Activated effector memory CD4-positive, alpha-beta T cell treated with Interleukin-2 at 50 U/mL for 16 hours (primary cell): ENCODE data around the gene ANKS6.
A peak's percentile ranks its signal among the peaks of the same experiment; 100 is the strongest.

Source experiments
- DNase-seq: peaks from one replicate; pipeline ENCODE4 v3.0.0-alpha.2; 2020

The ANKS6 gene

GRCh38 chr9:98811051-98811650 is 14.8 kb upstream of the ANKS6 start:
- no peak for DNase-seq

DNA sequence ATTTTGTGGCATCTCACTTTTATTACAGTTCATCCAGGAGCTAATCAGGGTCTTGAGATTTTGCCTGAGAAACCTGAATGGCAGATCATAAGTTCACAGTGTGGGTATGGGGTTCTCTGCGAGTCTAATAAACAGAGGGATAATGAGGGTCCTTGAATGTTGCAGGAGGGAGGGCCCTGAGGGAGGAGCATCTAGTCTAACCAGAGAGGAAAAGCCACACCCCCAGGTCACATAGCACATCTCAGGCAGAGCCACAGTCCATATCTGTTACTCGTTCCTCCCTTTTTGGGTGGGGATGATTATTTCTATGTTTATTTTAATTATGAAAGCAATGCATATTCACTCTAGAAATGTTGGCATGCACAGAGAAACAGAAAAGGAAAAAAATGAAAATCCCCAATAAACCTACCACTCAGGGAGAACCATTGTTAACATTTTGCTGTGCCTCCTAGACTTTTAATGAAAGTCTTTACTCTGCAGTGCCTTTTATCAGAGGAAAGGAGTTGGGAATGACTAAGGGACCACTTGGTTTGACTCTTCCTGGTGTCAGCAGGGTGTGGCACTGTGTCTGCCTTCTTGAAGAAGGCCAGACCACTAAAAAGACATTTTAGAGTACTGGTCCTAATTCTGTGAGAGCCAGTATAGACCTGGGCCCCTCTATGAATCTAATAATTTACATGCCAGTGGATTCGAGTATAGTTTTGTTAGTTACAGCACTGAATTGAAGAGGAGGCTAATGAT is 13.9 kb upstream of the ANKS6 start:
- no peak for DNase-seq

DNA sequence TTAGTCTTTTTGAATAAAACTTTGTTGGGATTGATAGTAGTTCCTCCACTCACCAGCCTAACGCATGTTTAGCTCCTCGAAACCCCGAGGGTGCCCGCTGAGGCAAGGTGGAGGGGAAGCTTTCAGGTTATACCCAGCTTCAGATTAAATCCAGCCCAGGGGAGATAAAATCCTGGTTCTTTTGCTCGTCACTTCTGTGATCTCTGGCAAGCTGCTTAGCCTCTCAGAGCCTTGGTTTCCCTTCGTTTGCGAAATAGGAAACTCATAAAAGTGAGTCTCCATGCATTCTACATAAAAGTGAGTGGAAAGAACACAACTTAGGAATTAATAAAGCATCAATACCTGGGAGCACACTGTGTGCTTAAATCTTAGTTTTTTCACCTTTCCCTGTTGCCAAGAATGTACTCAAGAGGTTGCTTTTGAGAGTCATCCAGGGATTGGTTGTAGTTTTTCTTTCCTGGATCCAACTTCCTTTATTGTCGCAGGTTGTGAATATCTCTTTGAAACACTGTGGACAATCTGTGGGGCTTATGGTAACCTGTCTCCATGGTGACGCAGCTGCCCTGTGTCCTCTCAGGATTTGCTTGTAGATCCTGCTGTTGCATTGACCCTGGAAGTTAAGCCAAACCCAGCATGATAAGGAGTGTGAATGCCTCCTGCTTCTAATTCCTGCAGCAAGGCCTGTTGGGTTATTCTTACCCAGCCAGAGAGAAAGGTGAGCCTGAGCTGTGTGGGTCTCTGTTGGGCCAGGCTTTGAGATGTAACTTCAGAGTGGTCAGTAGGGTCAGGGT is 13.2 kb upstream of the ANKS6 start:
- no peak for DNase-seq

GRCh38 chr9:98808875-98809274 is 12.5 kb upstream of the ANKS6 start:
- DNase-seq, result no peak

- DNase-seq, result no peak
Observed at GRCh38 chr9:98808411-98808815, 12.1 kb upstream of the ANKS6 start.

GRCh38 chr9:98807814-98808195 is 11.4 kb upstream of the ANKS6 start:
- DNase-seq, result no peak

DNA sequence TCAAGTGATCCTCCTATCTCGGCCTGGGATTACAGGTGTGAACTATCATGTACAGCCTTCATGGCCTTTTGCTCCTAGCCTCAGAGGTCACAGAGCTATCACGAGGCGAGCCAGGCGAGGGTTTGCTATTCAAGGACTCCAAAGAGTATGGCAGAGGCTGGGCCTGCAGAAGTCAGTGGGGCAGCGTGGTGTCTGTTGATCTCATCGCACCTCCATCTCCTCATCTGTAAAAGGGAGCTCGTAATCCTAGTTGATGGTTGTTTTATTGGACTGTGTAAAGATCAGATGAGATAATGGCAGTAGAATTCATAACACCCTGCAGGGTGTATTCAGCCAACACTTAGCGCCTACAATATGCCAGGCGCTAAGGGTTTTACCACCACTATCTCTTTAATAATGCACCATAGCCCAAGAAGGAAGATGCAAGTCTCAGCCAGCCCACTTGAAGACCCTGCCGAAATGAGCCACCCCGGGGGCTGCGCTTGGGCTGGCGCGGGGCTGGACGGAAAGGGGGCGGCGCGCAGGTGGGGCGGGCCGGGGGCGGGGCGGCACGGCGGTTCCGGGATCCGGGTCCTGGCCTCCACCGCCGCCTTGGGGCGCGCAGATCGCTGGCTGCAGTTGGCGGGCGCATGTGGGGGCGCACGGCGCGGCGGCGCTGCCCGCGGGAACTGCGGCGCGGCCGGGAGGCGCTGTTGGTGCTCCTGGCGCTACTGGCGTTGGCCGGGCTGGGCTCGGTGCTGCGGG is 10.9 kb upstream of the ANKS6 start, which contains the start of gene GALNT12:
Gene GALNT12 (plus strand): TSS at position 601 of the 744 bp plus-strand sequence. CDS start 29 bp downstream, at position 630.
- DNase-seq, result peak; percentile 33

DNA sequence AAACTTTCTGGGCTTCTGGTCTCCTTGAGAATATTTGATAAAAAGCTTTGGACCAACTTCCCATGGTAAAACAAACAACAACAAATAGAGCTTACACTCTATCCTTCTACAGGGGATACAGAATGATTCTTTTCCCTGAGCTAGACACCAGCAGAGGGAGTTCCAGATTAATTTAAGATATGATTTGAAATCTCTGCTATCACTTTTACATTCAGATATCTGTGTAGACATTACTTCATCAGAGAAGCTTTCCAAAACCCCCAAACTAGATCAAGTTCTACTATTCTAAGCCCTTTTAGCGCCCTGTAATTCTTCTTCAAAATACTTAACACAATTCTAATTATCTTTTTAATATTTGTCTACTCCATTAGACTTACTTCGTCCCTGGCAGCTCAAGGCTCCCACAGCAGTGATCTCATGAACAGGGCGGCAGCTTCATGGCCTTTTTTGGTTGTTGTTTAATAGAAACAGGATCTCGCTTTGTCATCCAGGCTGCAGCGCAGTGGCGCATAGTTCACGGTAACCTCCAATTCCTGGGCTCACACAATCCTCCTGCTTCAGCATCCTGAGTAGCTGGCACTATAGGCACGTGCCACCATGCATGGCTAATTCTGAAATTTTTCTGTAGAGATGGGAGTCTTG is 10.2 kb upstream of the ANKS6 start:
- DNase-seq, result no peak

- no peak for DNase-seq
Observed at GRCh38 chr9:98805506-98806272, 9.3 kb upstream of the ANKS6 start.

- no peak for DNase-seq
Observed at GRCh38 chr9:98804083-98804482, 7.7 kb upstream of the ANKS6 start.

DNA sequence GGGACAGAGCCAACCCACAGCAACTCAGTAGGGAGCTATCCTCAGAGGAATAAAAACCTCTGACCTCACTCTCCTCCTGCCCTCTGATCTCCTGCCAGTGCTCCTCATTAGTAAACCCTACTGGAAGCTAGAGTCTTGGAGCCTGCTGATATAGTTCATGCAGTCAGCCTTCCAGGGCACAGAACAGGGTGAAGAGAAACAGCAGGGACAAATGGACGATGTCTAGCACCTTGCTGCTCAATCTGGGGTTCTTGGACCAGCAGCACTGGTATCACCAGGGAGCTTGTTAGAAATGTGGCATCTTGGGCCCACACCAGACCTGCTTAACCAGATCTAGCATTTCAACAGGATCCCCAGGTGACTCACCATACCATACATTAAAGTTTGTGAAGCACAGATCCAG is 5.6 kb upstream of the ANKS6 start:
- DNase-seq, result no peak

DNA sequence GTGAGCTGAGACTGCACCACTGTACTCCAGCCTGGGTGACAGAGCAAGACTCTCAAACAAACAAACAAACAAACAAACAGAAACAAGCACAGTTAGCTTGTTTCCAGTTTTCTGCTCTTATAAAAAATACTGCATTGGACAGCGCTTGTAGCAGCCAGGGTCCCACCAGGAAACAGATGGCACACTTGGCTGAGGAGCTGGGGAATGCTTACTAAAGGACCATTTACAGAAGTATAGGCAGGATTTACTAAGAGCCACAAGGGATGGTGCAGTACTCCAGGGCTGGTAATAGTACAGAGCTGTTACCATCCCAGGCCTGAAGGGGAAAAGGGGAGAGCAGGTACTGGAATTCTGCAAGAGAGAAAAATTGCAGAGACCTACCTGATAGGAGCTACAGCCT is 5.2 kb upstream of the ANKS6 start:
- DNase-seq, result no peak

- no peak for DNase-seq
Observed at GRCh38 chr9:98798254-98798653, 1.9 kb upstream of the ANKS6 start.

GRCh38 chr9:98797491-98797890 is 1.1 kb upstream of the ANKS6 start:
- no peak for DNase-seq

GRCh38 chr9:98795970-98796363 is 388 bp downstream of the ANKS6 start:
- no peak for DNase-seq

- no peak for DNase-seq
Observed at GRCh38 chr9:98795295-98795955, 930 bp downstream of the ANKS6 start.

- DNase-seq, result no peak
Observed at GRCh38 chr9:98794802-98795201, 1.6 kb downstream of the ANKS6 start.

- DNase-seq, result no peak
Observed at GRCh38 chr9:98793031-98793430, 3.3 kb downstream of the ANKS6 start.

GRCh38 chr9:98791608-98792490 is 4.5 kb downstream of the ANKS6 start:
- no peak for DNase-seq
